AG04449 (cell line): ENCODE measurements around the gene POC1B.

ENCODE experiments used
- CTCF ChIA-PET: fragments of 350-600 bp; formaldehyde crosslinking; extraction: SDS; loops from one replicate; lab custom pipeline; 2021; ENCODE audit warnings: antibody characterized with exemption; lab: Yijun Ruan, JAX
- POLR2A ChIA-PET: fragments of 400-600, 350-600 bp; formaldehyde crosslinking; extraction: SDS; loops from one replicate; lab custom pipeline; 2020; ENCODE audit warnings: antibody characterized with exemption, inconsistent platforms; lab: Yijun Ruan, JAX
- DNase-seq: peaks from one replicate; pipeline ENCODE4 v3.0.0-alpha.2; 2010; ENCODE audit warnings: low read depth, low spot score
- H3K4me3 ChIP-seq: 2 replicates; pipeline ENCODE4 v1.5.1; 2011; ENCODE audit warnings: low read depth, mild to moderate bottlenecking, control low read depth, low read length
- TF ChIP-seq, protein P1 (sequence below): IDR thresholded peaks from one replicate; pipeline ENCODE4 v1.5.1; 2011; ENCODE audit warnings: mild to moderate bottlenecking, moderate library complexity, low read length, control low read depth, inconsistent platforms; ENCODE audit not compliant: insufficient read depth; ENCODE audit errors: missing control alignments

Gene POC1B

DNA sequence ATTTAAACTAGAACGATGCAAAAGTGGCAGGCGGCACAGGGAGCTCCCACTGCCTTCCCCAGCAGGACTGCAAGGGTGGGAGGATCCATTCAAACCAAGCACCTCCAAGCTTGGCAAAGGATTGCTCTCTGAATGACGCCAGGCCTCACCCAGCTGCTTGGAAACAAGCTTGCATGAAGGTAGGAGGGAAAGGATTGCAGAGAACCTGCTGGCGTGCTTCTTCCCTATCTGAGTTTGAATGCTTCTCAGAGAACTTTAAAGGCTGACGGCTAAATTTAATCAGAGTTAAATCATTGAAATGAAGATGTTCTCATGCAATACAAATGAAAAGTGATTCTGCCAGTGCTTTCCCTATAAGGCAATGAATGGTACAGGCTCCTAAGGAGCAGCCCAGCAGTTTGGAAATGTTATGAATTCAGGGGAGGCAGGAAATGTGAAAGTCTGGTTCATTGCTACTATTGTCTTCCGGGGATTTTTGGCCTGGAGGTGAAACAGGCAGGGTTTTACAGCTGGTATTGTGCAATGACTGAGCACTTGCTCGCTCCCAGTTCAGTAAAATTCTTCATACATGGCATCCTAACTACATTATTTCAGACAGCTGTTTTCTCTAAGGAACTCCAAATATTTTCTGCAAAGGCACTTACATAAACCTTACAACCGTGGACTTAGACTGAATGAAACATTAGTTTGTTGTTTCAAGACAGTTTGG, 141.6 kb downstream of the POC1B start:
- peak; percentile 81 for DNase-seq
- POLR2A ChIA-PET: interaction anchor here (0.9 kb wide), 1 partner anchor 67 kb away, joined by 3 read pairs; no protein-coding TSS in a partner anchor
- TF ChIP-seq, protein P1, sequence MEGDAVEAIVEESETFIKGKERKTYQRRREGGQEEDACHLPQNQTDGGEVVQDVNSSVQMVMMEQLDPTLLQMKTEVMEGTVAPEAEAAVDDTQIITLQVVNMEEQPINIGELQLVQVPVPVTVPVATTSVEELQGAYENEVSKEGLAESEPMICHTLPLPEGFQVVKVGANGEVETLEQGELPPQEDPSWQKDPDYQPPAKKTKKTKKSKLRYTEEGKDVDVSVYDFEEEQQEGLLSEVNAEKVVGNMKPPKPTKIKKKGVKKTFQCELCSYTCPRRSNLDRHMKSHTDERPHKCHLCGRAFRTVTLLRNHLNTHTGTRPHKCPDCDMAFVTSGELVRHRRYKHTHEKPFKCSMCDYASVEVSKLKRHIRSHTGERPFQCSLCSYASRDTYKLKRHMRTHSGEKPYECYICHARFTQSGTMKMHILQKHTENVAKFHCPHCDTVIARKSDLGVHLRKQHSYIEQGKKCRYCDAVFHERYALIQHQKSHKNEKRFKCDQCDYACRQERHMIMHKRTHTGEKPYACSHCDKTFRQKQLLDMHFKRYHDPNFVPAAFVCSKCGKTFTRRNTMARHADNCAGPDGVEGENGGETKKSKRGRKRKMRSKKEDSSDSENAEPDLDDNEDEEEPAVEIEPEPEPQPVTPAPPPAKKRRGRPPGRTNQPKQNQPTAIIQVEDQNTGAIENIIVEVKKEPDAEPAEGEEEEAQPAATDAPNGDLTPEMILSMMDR: no peak
- H3K4me3 ChIP-seq: no peak overlapping the region
- CTCF ChIA-PET: interaction anchor here (1.6 kb wide), 1 partner anchor 77 kb away, joined by 3 read pairs; no protein-coding TSS in a partner anchor

DNA sequence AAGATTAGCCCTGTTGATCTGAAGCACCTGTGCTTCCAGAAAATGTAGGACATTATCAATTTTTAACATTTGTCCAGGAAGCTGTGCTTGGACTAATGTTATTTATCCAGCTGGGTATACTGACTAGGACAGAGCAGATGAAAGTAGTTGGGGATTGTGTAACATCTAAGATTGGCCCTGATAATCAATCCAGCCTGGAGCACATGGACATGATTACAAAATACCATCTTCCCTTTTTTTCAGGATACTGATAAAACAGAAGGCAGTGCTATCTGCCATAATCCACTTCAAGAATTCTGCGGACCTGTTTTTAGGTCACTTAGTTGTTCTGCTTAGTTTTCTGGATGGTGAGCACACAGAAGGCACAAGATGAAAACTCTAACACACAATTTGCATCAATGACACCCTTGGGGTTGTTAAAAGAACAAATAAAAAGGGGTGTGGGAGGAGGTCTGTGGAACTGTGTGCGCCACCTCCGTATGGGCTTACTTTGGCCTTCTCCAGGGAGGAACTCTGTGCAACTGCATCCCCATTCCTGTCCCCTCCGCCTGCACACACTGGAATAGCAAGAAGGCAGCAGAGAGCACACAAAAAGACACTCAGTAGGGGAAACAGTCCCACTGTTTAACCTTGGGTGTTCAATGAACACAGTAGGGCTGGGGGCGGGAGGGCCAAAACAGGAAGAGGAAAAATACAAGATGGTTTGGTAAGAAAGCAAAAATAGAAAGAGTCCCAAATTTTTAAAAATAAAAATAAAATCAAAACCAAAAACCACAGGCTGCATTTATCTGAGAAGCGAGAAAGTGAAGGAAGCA, 142.4 kb downstream of the POC1B start:
- POLR2A ChIA-PET: no interaction called here

DNA sequence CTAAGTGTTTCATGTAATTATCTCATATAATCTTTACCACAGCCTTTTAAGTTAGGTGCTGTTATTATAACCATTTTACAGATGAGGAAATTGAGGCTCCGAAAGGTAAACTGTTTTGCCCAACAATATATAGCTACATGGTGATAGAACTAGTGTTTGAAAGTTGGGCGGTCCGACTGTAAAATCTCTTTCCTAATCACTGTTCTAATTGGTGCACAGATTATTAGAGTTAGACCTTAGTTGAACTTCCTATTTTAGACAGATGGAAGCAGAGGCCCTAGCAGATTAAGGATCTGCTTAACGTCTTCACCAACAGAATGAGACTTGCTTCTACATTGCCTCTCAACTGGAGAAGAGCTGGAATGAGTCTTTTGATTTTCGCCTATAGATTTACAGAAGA, 143.5 kb downstream of the POC1B start:
- no peak overlapping the region for H3K4me3 ChIP-seq
- DNase-seq: no peak
- TF ChIP-seq, protein P1: no peak
- POLR2A ChIA-PET: no interaction called here
- CTCF ChIA-PET: interaction anchor here (0.7 to 1.8 kb wide), 2 partner anchors 10 to 79 kb away, joined by 4 to 8 read pairs; no protein-coding TSS in a partner anchor

More for the DNA sequence above, 142.4 kb downstream of the POC1B start:
- H3K4me3 ChIP-seq: no peak overlapping the region
- CTCF ChIA-PET: interaction anchor here (1.6 to 1.8 kb wide), 2 partner anchors 11 to 78 kb away, joined by 3 to 8 read pairs; no protein-coding TSS in a partner anchor
- no peak for DNase-seq
- TF ChIP-seq, protein P1: no peak

DNA sequence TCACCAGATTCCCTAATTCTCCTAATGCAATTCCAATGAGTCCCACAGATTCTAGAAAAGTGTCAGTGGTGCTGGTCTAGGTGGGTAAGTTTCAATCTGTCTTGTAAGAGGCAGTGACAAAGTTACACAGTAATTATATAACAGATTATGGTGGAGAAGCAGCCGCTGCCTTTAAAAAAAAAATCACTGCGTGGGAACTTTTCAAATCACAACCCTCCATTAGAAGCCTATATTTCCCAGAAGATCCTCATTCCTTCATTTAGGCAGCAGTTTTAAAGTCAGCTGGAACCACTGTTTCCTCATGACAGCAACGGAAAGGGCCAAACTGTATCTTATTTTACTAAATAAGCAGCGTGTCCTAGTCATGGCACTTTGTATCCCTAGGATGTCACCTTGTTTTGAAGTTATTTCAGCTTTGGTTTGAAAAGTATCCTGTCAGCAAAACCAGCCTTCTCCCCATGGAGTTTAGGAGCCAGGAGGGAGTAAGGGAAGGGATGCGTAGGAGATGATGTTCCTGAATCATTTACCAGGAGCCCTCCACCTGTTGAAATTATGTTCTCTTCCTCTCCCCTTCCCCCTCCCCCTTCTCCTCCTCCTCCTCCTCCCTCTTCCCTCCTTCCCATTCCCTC, 145.9 kb downstream of the POC1B start:
- DNase-seq: no peak
- ChIA-PET CTCF (interaction anchor here (0.9 kb wide), 1 partner anchor 82 kb away, joined by 6 read pairs; no protein-coding TSS in a partner anchor), POLR2A (no interaction called here)
- TF ChIP-seq, protein P1: no peak
- no peak overlapping the region for H3K4me3 ChIP-seq

DNA sequence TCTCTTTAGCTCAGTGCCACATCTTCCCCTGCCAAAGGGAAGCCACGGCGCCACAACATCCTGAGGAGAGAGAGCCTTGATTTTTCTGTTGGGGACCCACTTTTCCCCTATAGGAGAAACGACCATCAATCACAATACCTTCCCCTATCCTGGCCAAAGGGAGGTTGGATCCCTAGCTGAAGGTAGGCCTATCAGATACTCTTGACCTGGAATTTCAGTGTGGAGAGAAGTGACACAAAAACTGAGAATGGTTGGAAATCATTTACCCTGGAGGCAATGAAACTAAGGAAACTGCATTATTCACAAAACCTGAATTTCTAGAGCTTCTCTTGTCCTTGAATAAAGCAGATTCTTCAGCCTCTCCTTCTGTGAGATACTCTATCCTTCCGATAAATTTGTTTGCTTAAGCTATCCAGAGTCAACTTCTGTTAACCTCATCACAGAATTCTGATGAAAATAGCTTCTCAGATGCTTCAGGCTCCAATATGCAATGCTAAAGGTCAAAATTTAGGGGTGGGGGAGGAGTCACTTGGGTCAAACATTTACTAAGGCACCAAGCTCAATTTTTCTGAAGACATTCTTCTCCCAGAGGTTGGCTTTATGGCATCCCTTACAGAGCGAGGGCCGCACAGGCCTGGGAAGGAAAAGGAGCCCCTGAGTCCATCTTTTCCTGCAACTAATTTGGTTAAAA, 146.6 kb downstream of the POC1B start:
- DNase-seq: no peak
- ChIA-PET POLR2A (no interaction called here), CTCF (interaction anchor here (0.9 kb wide), 1 partner anchor 83 kb away, joined by 6 read pairs; no protein-coding TSS in a partner anchor)
- TF ChIP-seq, protein P1: no peak
- no peak overlapping the region for H3K4me3 ChIP-seq
